HG03039 (cell line): Measurements from ENCODE around the gene GSTM4.
"Not testable (repeated sequence)": the region's sequence is repeated elsewhere in the genome, so short reads cannot be mapped to it uniquely, and the experiment has no call there.

ENCODE experiments used
- ATAC-seq: cut with Tn5 transposase; IDR thresholded peaks from one replicate; pipeline ENCODE4 v1.9.1; 2021; ENCODE audit warnings: mild to moderate bottlenecking, moderate library complexity; ENCODE audit not compliant: unreplicated experiment

The GSTM4 gene

GRCh38 chr1:109664671-109665070, 8.8 kb downstream of the GSTM4 start:
- no peak for ATAC-seq

- peak; percentile 92 for ATAC-seq
Measured at GRCh38 chr1:109667452-109668122, 11.7 kb downstream of the GSTM4 start, which contains the start of gene GSTM2. TSS of gene GSTM2 (plus strand) at chr1:109668057. CDS start at chr1:109668116, 59 bp downstream.

- ATAC-seq: no peak
Measured at GRCh38 chr1:109668123-109668775, 12.3 kb downstream of the GSTM4 start.

- no peak for ATAC-seq
Measured at GRCh38 chr1:109669246-109669948, 13.5 kb downstream of the GSTM4 start.

- ATAC-seq: not testable (repeated sequence)
Measured at GRCh38 chr1:109669949-109670302, 14.0 kb downstream of the GSTM4 start.

- ATAC-seq: no peak
Measured at GRCh38 chr1:109671067-109671466, 15.2 kb downstream of the GSTM4 start.

- ATAC-seq: not testable (repeated sequence)
Measured at GRCh38 chr1:109673861-109674260, 18.0 kb downstream of the GSTM4 start.

- ATAC-seq: not testable (repeated sequence)
Measured at GRCh38 chr1:109676683-109677381, 20.9 kb downstream of the GSTM4 start.

- ATAC-seq: no peak
Measured at GRCh38 chr1:109677459-109677858, 21.6 kb downstream of the GSTM4 start.

- not testable (repeated sequence) for ATAC-seq
Measured at GRCh38 chr1:109678637-109679036, 22.7 kb downstream of the GSTM4 start.

- not testable (repeated sequence) for ATAC-seq
Measured at GRCh38 chr1:109684777-109685176, 28.9 kb downstream of the GSTM4 start.

GRCh38 chr1:109685399-109685798, 29.5 kb downstream of the GSTM4 start:
- not testable (repeated sequence) for ATAC-seq

- not testable (repeated sequence) for ATAC-seq
Measured at GRCh38 chr1:109685890-109686289, 30.0 kb downstream of the GSTM4 start.

- not testable (repeated sequence) for ATAC-seq
Measured at GRCh38 chr1:109687109-109687508, 31.2 kb downstream of the GSTM4 start.

GRCh38 chr1:109687641-109688499, 32.0 kb downstream of the GSTM4 start, which contains the start of gene GSTM1:
TSS of gene GSTM1 (plus strand) at chr1:109687817. CDS start at chr1:109687874, 57 bp downstream.
- ATAC-seq: no peak

GRCh38 chr1:109689844-109690405, 34.0 kb downstream of the GSTM4 start:
- ATAC-seq: no peak

GRCh38 chr1:109691759-109692158, 35.9 kb downstream of the GSTM4 start:
- no peak for ATAC-seq

- ATAC-seq: not testable (repeated sequence)
Measured at GRCh38 chr1:109694400-109694799, 38.5 kb downstream of the GSTM4 start.

- ATAC-seq: not testable (repeated sequence)
Measured at GRCh38 chr1:109695138-109695537, 39.2 kb downstream of the GSTM4 start.

GRCh38 chr1:109697066-109697465, 41.2 kb downstream of the GSTM4 start:
- ATAC-seq: no peak
